Cardiac muscle cell (in vitro differentiated cells and primary cell): ENCODE measurements around the gene CEACAM6. TPM values are rescaled to one million over a fixed set of nuclear protein-coding genes. Genes with fewer than 3 reads are reported as not detected.

ENCODE experiments used
- DNase-seq, 2 donors: peaks; one replicate each; pipeline versions ENCODE4 v3.0.0 to v3.0.0-alpha.2; 2010 to 2017; ENCODE audit warnings: low read depth in 1 of 2, low spot score in 1 of 2
- H3K27ac ChIP-seq: fragments of 200-600 bp; sonication (generic); 2 replicates; pipeline ENCODE4 v1.5.1; 2016
- H3K27me3 ChIP-seq: fragments of 200-600 bp; sonication (generic); 2 replicates; pipeline ENCODE4 v1.6.0; 2016; ENCODE audit warnings: control low read depth
- H3K36me3 ChIP-seq: fragments of 200-600 bp; sonication (generic); 2 replicates; pipeline ENCODE4 v1.5.1; 2016; ENCODE audit warnings: control low read depth
- H3K4me1 ChIP-seq: fragments of 200-600 bp; sonication (generic); 2 replicates; pipeline ENCODE4 v1.8.1; 2017; ENCODE audit warnings: low read depth, mild to moderate bottlenecking, mixed run types
- H3K4me3 ChIP-seq: fragments of 200-600 bp; sonication (generic); 2 replicates; pipeline ENCODE4 v1.5.1; 2016; ENCODE audit warnings: mild to moderate bottlenecking
- H3K9me3 ChIP-seq: fragments of 200-600 bp; sonication (generic); 2 replicates; pipeline ENCODE4 v1.5.1; 2017; ENCODE audit warnings: low read depth, mild to moderate bottlenecking, control low read depth
- CTCF ChIP-seq: IDR thresholded peaks from 2 replicates; pipeline ENCODE4 v1.5.1; 2012; ENCODE audit warnings: low read depth, mild to moderate bottlenecking, low read length
- polyA plus RNA-seq: library from polyadenylated mRNA; unstranded; fragments of >200 nt; fragmentation: Nextera tagmentation; extraction: Ambion mirVana; gene quantifications from 2 replicates; pipeline ENCODE4 v1.2.1, GENCODE V29; 2016
- total RNA-seq: library from RNA; depleted of rRNA; stranded (reverse); fragments of >200 nt; gene quantifications from 2 replicates; pipeline ENCODE4 v1.2.3, GENCODE V29; 2016

The CEACAM6 gene
- total and polyA plus RNA-seq, 2 experiments from 2014 or later, result not detected

- no peaks in the 10 kb centered on the region for H3K36me3 ChIP-seq
- DNase-seq, result no peak
- H3K9me3 ChIP-seq, result no peaks in the 10 kb centered on the region
- TF ChIP-seq CTCF, result no peak
- H3K4me1 ChIP-seq, result no peaks in the 10 kb centered on the region
- H3K27ac ChIP-seq, result no peak overlapping the region
- H3K4me3 ChIP-seq, result no peak overlapping the region
- H3K27me3 ChIP-seq, result no peaks in the 10 kb centered on the region
Measured at GRCh38 chr19:41726493-41726892, 28.8 kb upstream of the CEACAM6 start.

- Histone ChIP-seq H3K9me3 (no peaks in the 10 kb centered on the region), H3K4me3 (no peak overlapping the region), H3K27ac (no peak overlapping the region), H3K36me3 (no peaks in the 10 kb centered on the region), H3K27me3 (no peaks in the 10 kb centered on the region), H3K4me1 (no peaks in the 10 kb centered on the region)
- no peak for DNase-seq
- no peak for TF ChIP-seq CTCF
Measured at GRCh38 chr19:41734156-41734555, 21.2 kb upstream of the CEACAM6 start.

- Histone ChIP-seq H3K27me3 (no peaks in the 10 kb centered on the region), H3K9me3 (no peaks in the 10 kb centered on the region), H3K36me3 (no peaks in the 10 kb centered on the region), H3K4me3 (no peak overlapping the region), H3K4me1 (no peaks in the 10 kb centered on the region), H3K27ac (no peak overlapping the region)
- DNase-seq, result no peak
- no peak for TF ChIP-seq CTCF
Measured at GRCh38 chr19:41734585-41734984, 20.7 kb upstream of the CEACAM6 start.

GRCh38 chr19:41735071-41735600 lies 20.2 kb upstream of the CEACAM6 start:
- Histone ChIP-seq H3K4me3 (no peak overlapping the region), H3K9me3 (no peaks in the 10 kb centered on the region)

GRCh38 chr19:41739361-41739760 lies 16.0 kb upstream of the CEACAM6 start:
- no peak for TF ChIP-seq CTCF
- no peak for DNase-seq
- Histone ChIP-seq H3K9me3 (no peaks in the 10 kb centered on the region), H3K4me1 (no peaks in the 10 kb centered on the region), H3K36me3 (no peaks in the 10 kb centered on the region), H3K27ac (no peak overlapping the region), H3K27me3 (no peaks in the 10 kb centered on the region), H3K4me3 (no peak overlapping the region)

More at GRCh38 chr19:41735071-41735600, 20.2 kb upstream of the CEACAM6 start:
- DNase-seq, result no peak
- Histone ChIP-seq H3K36me3 (no peaks in the 10 kb centered on the region), H3K27ac (no peak overlapping the region), H3K27me3 (no peaks in the 10 kb centered on the region), H3K4me1 (no peaks in the 10 kb centered on the region)
- TF ChIP-seq CTCF, result no peak
